GM12892 (cell line): ENCODE measurements around the gene FAM170A.

ENCODE experiments used
- POLR2A ChIP-seq: IDR thresholded peaks from 2 replicates; pipeline ENCODE4 v1.6.1; 2011; ENCODE audit warnings: low read depth, low read length, control low read depth
- POLR2AphosphoS5 ChIP-seq: IDR thresholded peaks from 2 replicates; pipeline ENCODE4 v1.6.1; 2011; ENCODE audit warnings: low read depth, low read length, control low read depth

GRCh38 chr5:119631660-119632059 is 2.3 kb downstream of the FAM170A start:
- TF ChIP-seq POLR2A (no peak), POLR2AphosphoS5 (no peak)
